Rectal smooth muscle tissue (tissue), 1 donor: ENCODE data around the gene NNAT.
"Not testable (repeated sequence)": the region's sequence is repeated elsewhere in the genome, so short reads cannot be mapped to it uniquely, and the experiment has no call there.

Experiments used
- H3K27ac ChIP-seq: one replicate; pipeline ENCODE4 v1.7.0; 2013; ENCODE audit warnings: low read depth, low read length, inconsistent platforms
- H3K27me3 ChIP-seq: one replicate; pipeline ENCODE4 v1.7.0; 2013; ENCODE audit warnings: low read length; ENCODE audit not compliant: control insufficient read depth, insufficient read depth
- H3K36me3 ChIP-seq: one replicate; pipeline ENCODE4 v1.7.0; 2013; ENCODE audit warnings: low read length; ENCODE audit not compliant: control insufficient read depth, insufficient read depth
- H3K4me1 ChIP-seq: one replicate; pipeline ENCODE4 v1.7.0; 2013; ENCODE audit warnings: low read length; ENCODE audit not compliant: control insufficient read depth, insufficient read depth
- H3K4me3 ChIP-seq: one replicate; pipeline ENCODE4 v1.7.0; 2013; ENCODE audit warnings: low read length
- H3K9ac ChIP-seq: one replicate; pipeline ENCODE4 v1.7.0; 2013; ENCODE audit warnings: low read length

NNAT gene

GRCh38 chr20:37486209-37486608, 34.8 kb upstream of the NNAT start:
- not testable (repeated sequence) for H3K36me3 ChIP-seq, H3K4me3 ChIP-seq, H3K27ac ChIP-seq, H3K9ac ChIP-seq, H3K27me3 ChIP-seq, H3K4me1 ChIP-seq

GRCh38 chr20:37490663-37491350, 30.2 kb upstream of the NNAT start:
- no peak overlapping the region for H3K9ac ChIP-seq
- H3K4me1 ChIP-seq, result no peaks in the 10 kb centered on the region
- H3K36me3 ChIP-seq, result no peaks in the 10 kb centered on the region
- H3K27me3 ChIP-seq, result no peaks in the 10 kb centered on the region
- no peak overlapping the region for H3K4me3 ChIP-seq
- H3K27ac ChIP-seq, result no peak overlapping the region

GRCh38 chr20:37492096-37492625, 28.9 kb upstream of the NNAT start:
- no peaks in the 10 kb centered on the region for H3K4me1 ChIP-seq
- H3K36me3 ChIP-seq, result no peaks in the 10 kb centered on the region
- H3K9ac ChIP-seq, result no peak overlapping the region
- no peaks in the 10 kb centered on the region for H3K27me3 ChIP-seq
- H3K4me3 ChIP-seq, result no peak overlapping the region
- no peak overlapping the region for H3K27ac ChIP-seq

GRCh38 chr20:37492945-37493344, 28.1 kb upstream of the NNAT start:
- Histone ChIP-seq H3K36me3 (no peaks in the 10 kb centered on the region), H3K9ac (no peak overlapping the region), H3K27ac (no peak overlapping the region), H3K4me3 (no peak overlapping the region), H3K27me3 (no peaks in the 10 kb centered on the region), H3K4me1 (no peaks in the 10 kb centered on the region)

GRCh38 chr20:37494301-37494700, 26.7 kb upstream of the NNAT start:
- Histone ChIP-seq H3K27me3 (no peaks in the 10 kb centered on the region), H3K36me3 (no peaks in the 10 kb centered on the region), H3K4me3 (no peak overlapping the region), H3K9ac (no peak overlapping the region), H3K4me1 (no peaks in the 10 kb centered on the region), H3K27ac (no peak overlapping the region)

GRCh38 chr20:37494796-37495195, 26.3 kb upstream of the NNAT start:
- Histone ChIP-seq H3K4me3 (no peak overlapping the region), H3K27ac (no peak overlapping the region), H3K27me3 (no peaks in the 10 kb centered on the region), H3K36me3 (no peaks in the 10 kb centered on the region), H3K9ac (no peak overlapping the region), H3K4me1 (no peaks in the 10 kb centered on the region)

- no peaks in the 10 kb centered on the region for H3K36me3 ChIP-seq
- H3K9ac ChIP-seq, result no peak overlapping the region
- H3K27ac ChIP-seq, result no peak overlapping the region
Observed at GRCh38 chr20:37498066-37498665, 22.9 kb upstream of the NNAT start.

GRCh38 chr20:37500311-37500710, 20.7 kb upstream of the NNAT start:
- no peaks in the 10 kb centered on the region for H3K36me3 ChIP-seq
- no peak overlapping the region for H3K4me3 ChIP-seq
- no peak overlapping the region for H3K9ac ChIP-seq
- H3K27ac ChIP-seq, result no peak overlapping the region
- no peaks in the 10 kb centered on the region for H3K27me3 ChIP-seq
- no peaks in the 10 kb centered on the region for H3K4me1 ChIP-seq

More at GRCh38 chr20:37498066-37498665, 22.9 kb upstream of the NNAT start:
- no peak overlapping the region for H3K4me3 ChIP-seq
- H3K4me1 ChIP-seq, result no peaks in the 10 kb centered on the region
- H3K27me3 ChIP-seq, result no peaks in the 10 kb centered on the region

GRCh38 chr20:37501940-37502339, 19.1 kb upstream of the NNAT start:
- Histone ChIP-seq H3K4me1 (no peaks in the 10 kb centered on the region), H3K36me3 (no peaks in the 10 kb centered on the region), H3K27me3 (no peaks in the 10 kb centered on the region), H3K4me3 (no peak overlapping the region), H3K9ac (no peak overlapping the region), H3K27ac (no peak overlapping the region)

- Histone ChIP-seq H3K27ac (no peak overlapping the region), H3K27me3 (no peaks in the 10 kb centered on the region), H3K9ac (no peak overlapping the region), H3K36me3 (no peaks in the 10 kb centered on the region), H3K4me3 (no peak overlapping the region), H3K4me1 (no peaks in the 10 kb centered on the region)
Observed at GRCh38 chr20:37502654-37503053, 18.4 kb upstream of the NNAT start.

- Histone ChIP-seq H3K4me1 (no peaks in the 10 kb centered on the region), H3K27me3 (no peaks in the 10 kb centered on the region), H3K9ac (no peak overlapping the region), H3K27ac (no peak overlapping the region), H3K4me3 (no peak overlapping the region), H3K36me3 (no peaks in the 10 kb centered on the region)
Observed at GRCh38 chr20:37503256-37503927, 17.7 kb upstream of the NNAT start.

GRCh38 chr20:37504404-37505096, 16.5 kb upstream of the NNAT start:
- H3K27ac ChIP-seq, result no peak overlapping the region
- no peaks in the 10 kb centered on the region for H3K4me1 ChIP-seq
- no peak overlapping the region for H3K9ac ChIP-seq
- peaks cover 6% of the 10 kb centered on the region for H3K36me3 ChIP-seq
- no peaks in the 10 kb centered on the region for H3K27me3 ChIP-seq
- H3K4me3 ChIP-seq, result no peak overlapping the region
